ENCODE measurements around the gene POLD3.

DNA sequence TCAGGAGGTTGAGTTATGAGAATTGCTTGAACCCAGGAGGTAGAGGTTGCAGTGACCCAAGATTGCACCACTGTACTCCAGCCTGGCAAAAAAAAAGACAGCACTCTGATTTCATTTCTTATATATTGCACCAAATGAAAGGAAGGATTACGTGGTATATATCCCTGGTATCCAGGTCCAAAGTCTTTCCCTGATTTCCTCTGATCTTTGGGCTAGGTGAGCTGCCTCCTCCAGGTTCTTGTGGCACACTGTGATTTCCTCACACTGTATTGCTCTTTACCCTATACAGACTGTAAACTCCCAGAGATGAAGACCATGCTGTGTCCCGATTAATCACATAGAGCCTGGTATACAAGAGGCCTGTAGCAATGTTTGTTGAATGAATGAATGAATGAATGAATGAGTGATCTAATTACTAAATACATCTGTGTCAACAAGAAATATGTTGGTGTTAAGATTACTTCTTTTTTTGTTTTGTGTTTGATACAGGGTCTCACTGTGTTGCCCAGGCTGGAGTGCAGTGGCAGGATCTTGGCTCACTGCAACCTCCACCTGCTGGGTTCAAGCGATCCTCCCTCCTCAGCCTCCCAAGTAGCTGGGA is 9.3 kb upstream of the POLD3 start:
- TF ChIP-seq, protein P1, sequence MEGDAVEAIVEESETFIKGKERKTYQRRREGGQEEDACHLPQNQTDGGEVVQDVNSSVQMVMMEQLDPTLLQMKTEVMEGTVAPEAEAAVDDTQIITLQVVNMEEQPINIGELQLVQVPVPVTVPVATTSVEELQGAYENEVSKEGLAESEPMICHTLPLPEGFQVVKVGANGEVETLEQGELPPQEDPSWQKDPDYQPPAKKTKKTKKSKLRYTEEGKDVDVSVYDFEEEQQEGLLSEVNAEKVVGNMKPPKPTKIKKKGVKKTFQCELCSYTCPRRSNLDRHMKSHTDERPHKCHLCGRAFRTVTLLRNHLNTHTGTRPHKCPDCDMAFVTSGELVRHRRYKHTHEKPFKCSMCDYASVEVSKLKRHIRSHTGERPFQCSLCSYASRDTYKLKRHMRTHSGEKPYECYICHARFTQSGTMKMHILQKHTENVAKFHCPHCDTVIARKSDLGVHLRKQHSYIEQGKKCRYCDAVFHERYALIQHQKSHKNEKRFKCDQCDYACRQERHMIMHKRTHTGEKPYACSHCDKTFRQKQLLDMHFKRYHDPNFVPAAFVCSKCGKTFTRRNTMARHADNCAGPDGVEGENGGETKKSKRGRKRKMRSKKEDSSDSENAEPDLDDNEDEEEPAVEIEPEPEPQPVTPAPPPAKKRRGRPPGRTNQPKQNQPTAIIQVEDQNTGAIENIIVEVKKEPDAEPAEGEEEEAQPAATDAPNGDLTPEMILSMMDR (IDR thresholded peaks at IDR 0.05) = no peak
- no peak for TF ChIP-seq POLR2AphosphoS5 (IDR thresholded peaks at IDR 0.05)

Measured in gastroesophageal sphincter (tissue), 3 donors.